ENCODE measurements around the gene MAP2K5.

MAP2K5 gene

DNA sequence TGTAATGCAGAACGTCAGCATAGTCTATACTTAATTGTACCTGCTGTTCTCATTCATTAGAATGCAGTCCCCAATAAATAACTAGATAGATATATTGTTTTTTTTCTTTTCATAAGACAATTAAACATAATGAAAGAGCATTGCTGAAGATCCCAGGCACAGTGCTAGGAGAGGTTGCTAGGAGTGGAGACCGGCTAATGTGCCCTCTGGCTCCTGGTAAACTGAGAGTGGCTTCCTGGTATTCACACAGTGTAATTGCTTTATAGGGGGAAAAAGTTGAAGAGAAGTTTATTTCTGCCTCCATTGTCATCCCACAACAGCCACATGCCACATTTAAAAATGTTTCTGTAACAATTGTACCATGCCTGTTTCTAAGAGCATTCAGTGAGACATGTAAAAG lies 135.6 kb downstream of the MAP2K5 start:
- DNase-seq (ENCODE audit: low read depth) = no peak
- no peak overlapping the region for H3K4me3 ChIP-seq (ENCODE audit: low read depth, low read length)
- TF ChIP-seq POLR2A (IDR thresholded peaks at IDR 0.05; ENCODE audit: extremely low read depth, insufficient read length) = no peak
- TF ChIP-seq, protein P1, sequence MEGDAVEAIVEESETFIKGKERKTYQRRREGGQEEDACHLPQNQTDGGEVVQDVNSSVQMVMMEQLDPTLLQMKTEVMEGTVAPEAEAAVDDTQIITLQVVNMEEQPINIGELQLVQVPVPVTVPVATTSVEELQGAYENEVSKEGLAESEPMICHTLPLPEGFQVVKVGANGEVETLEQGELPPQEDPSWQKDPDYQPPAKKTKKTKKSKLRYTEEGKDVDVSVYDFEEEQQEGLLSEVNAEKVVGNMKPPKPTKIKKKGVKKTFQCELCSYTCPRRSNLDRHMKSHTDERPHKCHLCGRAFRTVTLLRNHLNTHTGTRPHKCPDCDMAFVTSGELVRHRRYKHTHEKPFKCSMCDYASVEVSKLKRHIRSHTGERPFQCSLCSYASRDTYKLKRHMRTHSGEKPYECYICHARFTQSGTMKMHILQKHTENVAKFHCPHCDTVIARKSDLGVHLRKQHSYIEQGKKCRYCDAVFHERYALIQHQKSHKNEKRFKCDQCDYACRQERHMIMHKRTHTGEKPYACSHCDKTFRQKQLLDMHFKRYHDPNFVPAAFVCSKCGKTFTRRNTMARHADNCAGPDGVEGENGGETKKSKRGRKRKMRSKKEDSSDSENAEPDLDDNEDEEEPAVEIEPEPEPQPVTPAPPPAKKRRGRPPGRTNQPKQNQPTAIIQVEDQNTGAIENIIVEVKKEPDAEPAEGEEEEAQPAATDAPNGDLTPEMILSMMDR (IDR thresholded peaks at IDR 0.05; ENCODE audit: low read depth, low read length) = no peak
- TF ChIP-seq MYC (IDR thresholded peaks at IDR 0.05; ENCODE audit: low read depth, low read length) = no peak
- TF ChIP-seq, protein P2, sequence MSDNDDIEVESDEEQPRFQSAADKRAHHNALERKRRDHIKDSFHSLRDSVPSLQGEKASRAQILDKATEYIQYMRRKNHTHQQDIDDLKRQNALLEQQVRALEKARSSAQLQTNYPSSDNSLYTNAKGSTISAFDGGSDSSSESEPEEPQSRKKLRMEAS (IDR thresholded peaks at IDR 0.05; ENCODE audit: low read depth, low read length) = no peak

DNA sequence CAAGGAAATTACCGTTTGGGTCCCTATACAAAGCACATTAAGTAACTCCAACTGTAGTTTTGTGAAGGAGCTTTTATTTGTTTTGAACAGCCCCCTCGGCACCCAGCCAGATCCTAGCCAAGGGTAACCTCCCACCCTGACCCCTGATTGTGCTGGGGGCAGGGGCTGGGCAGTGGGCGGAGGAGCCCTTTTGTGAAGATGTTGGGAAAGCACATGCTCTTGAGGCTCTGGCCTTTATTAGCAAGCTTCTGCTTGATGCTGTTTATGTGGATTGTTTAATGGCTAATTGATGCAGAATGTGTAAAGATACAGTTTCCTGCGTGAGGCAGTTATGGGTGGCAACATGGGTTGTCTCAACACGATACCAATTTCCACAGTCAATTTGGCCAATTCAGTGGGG lies 136.5 kb downstream of the MAP2K5 start:
- DNase-seq (ENCODE audit: low read depth) = no peak
- TF ChIP-seq, protein P1 (IDR thresholded peaks at IDR 0.05; ENCODE audit: low read depth, low read length) = no peak
- TF ChIP-seq, protein P2 (IDR thresholded peaks at IDR 0.05; ENCODE audit: low read depth, low read length) = no peak
- TF ChIP-seq MYC (IDR thresholded peaks at IDR 0.05; ENCODE audit: low read depth, low read length) (no peak), POLR2A (IDR thresholded peaks at IDR 0.05; ENCODE audit: extremely low read depth, insufficient read length) (no peak)
- H3K4me3 ChIP-seq (ENCODE audit: low read depth, low read length) = no peak overlapping the region

DNA sequence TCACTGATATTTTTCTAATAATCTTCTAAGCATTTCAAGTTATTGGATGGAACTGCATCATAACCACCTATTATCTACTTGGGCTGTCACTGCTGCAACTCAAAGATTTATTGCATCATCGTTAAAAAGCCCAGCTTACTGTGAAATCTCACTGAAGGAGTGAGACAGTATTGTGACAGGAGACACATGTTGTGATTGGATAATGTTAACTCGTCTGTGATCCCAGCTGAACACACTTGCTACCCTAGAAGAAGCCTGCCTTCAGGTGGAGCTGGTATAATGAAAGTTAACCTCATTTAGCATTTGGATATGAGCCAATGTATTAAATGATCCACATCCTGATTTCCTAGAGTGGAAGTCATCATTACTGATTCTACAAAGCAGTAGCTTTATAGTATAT lies 138.1 kb downstream of the MAP2K5 start:
- TF ChIP-seq MYC (IDR thresholded peaks at IDR 0.05; ENCODE audit: low read depth, low read length) (no peak), POLR2A (IDR thresholded peaks at IDR 0.05; ENCODE audit: extremely low read depth, insufficient read length) (no peak)
- TF ChIP-seq, protein P1 (IDR thresholded peaks at IDR 0.05; ENCODE audit: low read depth, low read length) = no peak
- TF ChIP-seq, protein P2 (IDR thresholded peaks at IDR 0.05; ENCODE audit: low read depth, low read length) = no peak
- no peak overlapping the region for H3K4me3 ChIP-seq (ENCODE audit: low read depth, low read length)
- peak; percentile 37 for DNase-seq (ENCODE audit: low read depth)

DNA sequence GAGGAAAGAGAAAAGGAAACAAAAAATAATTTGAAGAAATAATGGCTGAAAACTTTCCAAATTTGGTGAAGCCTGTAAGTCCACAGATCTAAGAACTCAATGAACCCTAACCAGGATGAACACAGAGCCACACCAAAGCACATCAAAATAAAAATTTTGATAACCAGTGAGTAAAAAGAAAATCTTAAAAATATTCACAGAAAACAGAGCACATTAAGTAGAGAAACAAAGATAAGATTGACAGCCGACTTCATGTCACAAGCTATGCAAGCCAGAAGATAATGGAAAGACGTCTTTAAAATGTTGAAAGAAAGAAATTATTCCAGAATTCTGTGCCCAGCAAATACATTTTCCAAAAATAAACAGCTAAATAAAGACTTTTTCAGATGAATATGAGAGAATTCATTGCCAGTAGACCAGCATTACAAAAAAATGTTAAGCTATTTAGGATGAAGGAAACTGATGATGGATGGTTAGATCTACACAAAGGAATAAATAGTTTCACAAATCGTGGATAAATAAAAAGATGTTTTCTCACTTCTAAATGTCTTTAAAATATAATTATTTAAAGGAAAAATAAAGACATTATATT lies 142.6 kb downstream of the MAP2K5 start:
- H3K4me3 ChIP-seq (ENCODE audit: low read depth, low read length) = no peak overlapping the region
- TF ChIP-seq, protein P2 (IDR thresholded peaks at IDR 0.05; ENCODE audit: low read depth, low read length) = no peak
- no peak for TF ChIP-seq POLR2A (IDR thresholded peaks at IDR 0.05; ENCODE audit: extremely low read depth, insufficient read length)
- no peak for TF ChIP-seq MYC (IDR thresholded peaks at IDR 0.05; ENCODE audit: low read depth, low read length)
- TF ChIP-seq, protein P1 (IDR thresholded peaks at IDR 0.05; ENCODE audit: low read depth, low read length) = no peak
- peak; percentile 56 for DNase-seq (ENCODE audit: low read depth)

DNA sequence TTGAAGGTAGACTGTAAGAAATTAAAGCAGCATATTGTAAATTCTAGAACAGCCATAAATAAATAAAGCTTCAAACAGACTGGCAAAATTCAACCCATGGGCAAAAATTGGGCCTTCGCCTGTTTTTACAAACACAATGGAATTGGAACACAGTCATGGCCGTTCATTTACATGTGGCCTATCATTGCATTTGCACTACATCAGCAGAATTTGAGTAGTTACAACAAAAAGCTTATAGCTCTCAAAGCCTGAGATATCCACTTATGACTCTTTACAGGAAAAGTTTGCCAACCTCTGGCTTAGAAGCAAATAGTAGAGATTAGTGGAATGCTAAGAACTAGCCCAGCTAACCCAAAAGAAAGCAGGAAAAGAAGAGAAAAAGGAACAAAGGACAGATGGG lies 143.2 kb downstream of the MAP2K5 start:
- TF ChIP-seq, protein P1 (IDR thresholded peaks at IDR 0.05; ENCODE audit: low read depth, low read length) = no peak
- DNase-seq (ENCODE audit: low read depth) = no peak
- H3K4me3 ChIP-seq (ENCODE audit: low read depth, low read length) = no peak overlapping the region

DNA sequence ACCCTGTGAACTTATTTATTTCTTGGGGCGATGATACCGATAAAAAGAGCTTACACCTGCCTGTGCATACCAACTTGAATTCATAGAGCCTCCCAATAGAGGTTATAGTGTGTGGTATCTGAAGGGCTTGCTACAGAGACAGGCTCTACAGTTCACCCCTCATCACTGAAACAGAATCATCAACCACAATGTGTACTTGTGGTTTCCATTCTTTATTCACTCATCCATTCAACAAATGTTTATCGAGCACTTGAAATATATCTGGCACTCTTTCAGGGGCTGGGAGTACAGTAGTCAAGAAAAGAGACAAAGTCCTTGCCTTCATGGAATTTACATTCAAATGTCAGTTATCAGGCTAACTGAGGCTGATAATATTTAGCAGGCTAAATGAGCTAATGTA lies 148.4 kb downstream of the MAP2K5 start:
- H3K4me3 ChIP-seq (ENCODE audit: low read depth, low read length) = no peak overlapping the region
- no peak for DNase-seq (ENCODE audit: low read depth)
- TF ChIP-seq, protein P2 (IDR thresholded peaks at IDR 0.05; ENCODE audit: low read depth, low read length) = no peak
- TF ChIP-seq MYC (IDR thresholded peaks at IDR 0.05; ENCODE audit: low read depth, low read length) (no peak), POLR2A (IDR thresholded peaks at IDR 0.05; ENCODE audit: extremely low read depth, insufficient read length) (no peak)
- TF ChIP-seq, protein P1 (IDR thresholded peaks at IDR 0.05; ENCODE audit: low read depth, low read length) = no peak
